Neutrophil (primary cell): ENCODE results near the gene TGFBR3L.

Source experiments
- H3K27ac ChIP-seq: fragments of 200-600 bp; sonication (generic); 2 replicates; pipeline ENCODE4 v1.5.1; 2016; ENCODE audit warnings: mild to moderate bottlenecking, moderate library complexity
- H3K27me3 ChIP-seq: fragments of 200-600 bp; sonication (generic); 2 replicates; pipeline ENCODE4 v1.6.0; 2016; ENCODE audit warnings: mild to moderate bottlenecking
- H3K36me3 ChIP-seq: fragments of 200-600 bp; sonication (generic); 2 replicates; pipeline ENCODE4 v1.5.1; 2017
- H3K4me1 ChIP-seq, 2 experiments: fragments of 200-600 bp in 1 of 2; sonication (generic) in 1 of 2; 1 replicate in 1 of 2; 2 replicates in 1 of 2; pipeline versions ENCODE4 v1.5.1 to v1.6.1; 2013 to 2016; ENCODE audit warnings: low read depth in 1 of 2, low read length in 1 of 2, mild to moderate bottlenecking in 1 of 2, moderate library complexity in 1 of 2; ENCODE audit not compliant: control insufficient read depth in 1 of 2, insufficient read depth in 1 of 2
- H3K4me3 ChIP-seq, 2 experiments: fragments of 200-600 bp in 1 of 2; sonication (generic) in 1 of 2; 1 replicate in 1 of 2; 2 replicates in 1 of 2; pipeline ENCODE4 v1.5.1; 2013 to 2016; ENCODE audit warnings: low read depth in 1 of 2, low read length in 1 of 2, mild to moderate bottlenecking in 1 of 2, moderate library complexity in 1 of 2
- H3K9me3 ChIP-seq: fragments of 200-600 bp; sonication (generic); 2 replicates; pipeline ENCODE4 v1.5.1; 2016
- TF ChIP-seq, protein P1 (sequence below): fragments of 200-600 bp; sonication (generic); IDR thresholded peaks from 2 replicates; pipeline ENCODE4 v1.5.1; 2016; ENCODE audit warnings: antibody characterized with exemption

The TGFBR3L gene

DNA sequence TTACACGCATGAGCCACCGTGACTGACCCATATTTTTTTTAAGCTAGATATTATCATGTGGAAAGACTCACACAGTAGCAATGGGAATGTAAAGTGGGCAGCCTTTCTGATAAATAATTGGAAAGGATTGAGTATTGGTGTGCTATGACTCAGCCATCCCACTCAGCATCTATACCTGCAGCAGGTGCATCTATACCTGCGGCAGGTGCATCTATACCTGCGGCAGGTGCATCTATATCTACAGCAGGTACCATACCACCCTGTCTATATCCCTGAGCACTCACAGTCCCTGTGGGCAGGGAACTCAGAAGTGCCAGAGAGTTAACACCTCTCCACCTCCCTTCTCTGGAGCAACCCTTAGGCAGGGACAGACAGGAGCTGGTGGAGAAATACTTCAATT, 31.5 kb upstream of the TGFBR3L start:
- H3K4me3 ChIP-seq: no peak overlapping the region

DNA sequence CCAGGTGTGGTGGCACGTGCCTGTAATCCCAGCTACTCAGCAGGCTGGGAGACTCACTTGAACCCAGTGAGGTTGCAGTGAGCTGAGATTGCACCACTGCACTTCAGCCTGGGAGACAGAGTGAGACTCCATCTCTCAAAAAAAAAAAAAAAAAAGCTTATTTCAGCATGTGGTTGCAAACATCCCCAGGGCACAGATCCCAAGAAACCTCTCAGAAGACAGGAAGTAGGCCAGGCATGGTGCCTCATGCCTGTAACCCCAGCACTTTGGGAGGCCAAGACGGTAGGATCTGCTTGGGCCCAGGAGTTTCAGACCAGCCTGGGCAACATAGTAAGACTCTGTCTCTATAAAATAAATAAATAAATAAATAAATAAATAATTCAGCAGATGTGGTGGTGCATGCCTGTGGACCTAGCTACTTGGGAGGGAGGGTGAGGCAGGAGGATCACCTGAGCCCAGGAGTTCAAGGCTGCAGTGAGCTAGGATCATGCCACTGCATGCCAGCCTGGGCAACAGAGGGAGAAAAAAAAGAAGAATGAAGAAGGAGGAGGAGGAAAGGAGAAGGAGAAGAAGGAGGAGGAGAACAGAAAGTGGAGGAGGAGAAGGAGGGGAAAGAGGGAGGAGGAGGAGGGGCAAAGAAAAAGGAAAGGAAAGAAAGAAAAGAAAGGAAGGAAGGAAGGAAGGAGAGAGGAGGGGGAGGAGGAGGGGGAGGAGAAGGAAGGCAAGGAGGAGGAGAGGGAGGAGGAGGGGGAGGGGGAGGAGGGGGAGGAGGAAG, 30.6 kb upstream of the TGFBR3L start:
- Histone ChIP-seq H3K36me3 (no peaks in the 10 kb centered on the region), H3K27ac (no peak overlapping the region)
- TF ChIP-seq, protein P1, sequence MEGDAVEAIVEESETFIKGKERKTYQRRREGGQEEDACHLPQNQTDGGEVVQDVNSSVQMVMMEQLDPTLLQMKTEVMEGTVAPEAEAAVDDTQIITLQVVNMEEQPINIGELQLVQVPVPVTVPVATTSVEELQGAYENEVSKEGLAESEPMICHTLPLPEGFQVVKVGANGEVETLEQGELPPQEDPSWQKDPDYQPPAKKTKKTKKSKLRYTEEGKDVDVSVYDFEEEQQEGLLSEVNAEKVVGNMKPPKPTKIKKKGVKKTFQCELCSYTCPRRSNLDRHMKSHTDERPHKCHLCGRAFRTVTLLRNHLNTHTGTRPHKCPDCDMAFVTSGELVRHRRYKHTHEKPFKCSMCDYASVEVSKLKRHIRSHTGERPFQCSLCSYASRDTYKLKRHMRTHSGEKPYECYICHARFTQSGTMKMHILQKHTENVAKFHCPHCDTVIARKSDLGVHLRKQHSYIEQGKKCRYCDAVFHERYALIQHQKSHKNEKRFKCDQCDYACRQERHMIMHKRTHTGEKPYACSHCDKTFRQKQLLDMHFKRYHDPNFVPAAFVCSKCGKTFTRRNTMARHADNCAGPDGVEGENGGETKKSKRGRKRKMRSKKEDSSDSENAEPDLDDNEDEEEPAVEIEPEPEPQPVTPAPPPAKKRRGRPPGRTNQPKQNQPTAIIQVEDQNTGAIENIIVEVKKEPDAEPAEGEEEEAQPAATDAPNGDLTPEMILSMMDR: no peak

More for the DNA sequence above, 31.5 kb upstream of the TGFBR3L start:
- Histone ChIP-seq H3K9me3 (no peaks in the 10 kb centered on the region), H3K27ac (no peak overlapping the region), H3K4me1 (peaks cover 0 to under 1% of the 10 kb centered on the region in 2 experiments), H3K27me3 (peaks cover 38% of the 10 kb centered on the region), H3K36me3 (no peaks in the 10 kb centered on the region)
- TF ChIP-seq, protein P1: no peak

DNA sequence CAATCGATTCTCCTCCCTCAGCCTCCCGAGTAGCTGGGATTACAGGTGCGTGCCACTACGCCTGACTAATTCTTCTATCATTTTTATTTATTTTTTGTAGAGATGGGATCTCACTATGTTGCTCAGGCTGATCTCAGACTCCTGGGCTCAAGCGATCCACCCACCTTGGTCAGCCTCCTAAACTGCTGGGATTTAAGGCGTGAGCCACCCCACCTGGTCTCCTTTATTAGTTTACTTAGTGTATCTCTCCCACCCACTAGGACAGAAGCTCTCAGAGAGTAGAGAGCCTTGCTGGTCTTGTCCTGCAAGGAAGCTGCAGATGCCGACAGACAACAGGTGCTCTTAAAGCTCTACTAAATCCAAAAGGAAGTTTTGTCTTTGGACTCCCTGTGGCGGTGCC, 28.8 kb upstream of the TGFBR3L start:
- TF ChIP-seq, protein P1: no peak
- Histone ChIP-seq H3K4me1 (peaks cover 0 to 3% of the 10 kb centered on the region in 2 experiments), H3K27ac (no peak overlapping the region), H3K9me3 (no peaks in the 10 kb centered on the region), H3K4me3 (no peak overlapping the region), H3K36me3 (no peaks in the 10 kb centered on the region), H3K27me3 (peaks cover 62% of the 10 kb centered on the region)

More for the DNA sequence above, 30.6 kb upstream of the TGFBR3L start:
- H3K4me1 ChIP-seq: peaks cover 0 to 3% of the 10 kb centered on the region in 2 experiments
- peaks cover 46% of the 10 kb centered on the region for H3K27me3 ChIP-seq
- H3K9me3 ChIP-seq: no peaks in the 10 kb centered on the region
- H3K4me3 ChIP-seq: no peak overlapping the region

DNA sequence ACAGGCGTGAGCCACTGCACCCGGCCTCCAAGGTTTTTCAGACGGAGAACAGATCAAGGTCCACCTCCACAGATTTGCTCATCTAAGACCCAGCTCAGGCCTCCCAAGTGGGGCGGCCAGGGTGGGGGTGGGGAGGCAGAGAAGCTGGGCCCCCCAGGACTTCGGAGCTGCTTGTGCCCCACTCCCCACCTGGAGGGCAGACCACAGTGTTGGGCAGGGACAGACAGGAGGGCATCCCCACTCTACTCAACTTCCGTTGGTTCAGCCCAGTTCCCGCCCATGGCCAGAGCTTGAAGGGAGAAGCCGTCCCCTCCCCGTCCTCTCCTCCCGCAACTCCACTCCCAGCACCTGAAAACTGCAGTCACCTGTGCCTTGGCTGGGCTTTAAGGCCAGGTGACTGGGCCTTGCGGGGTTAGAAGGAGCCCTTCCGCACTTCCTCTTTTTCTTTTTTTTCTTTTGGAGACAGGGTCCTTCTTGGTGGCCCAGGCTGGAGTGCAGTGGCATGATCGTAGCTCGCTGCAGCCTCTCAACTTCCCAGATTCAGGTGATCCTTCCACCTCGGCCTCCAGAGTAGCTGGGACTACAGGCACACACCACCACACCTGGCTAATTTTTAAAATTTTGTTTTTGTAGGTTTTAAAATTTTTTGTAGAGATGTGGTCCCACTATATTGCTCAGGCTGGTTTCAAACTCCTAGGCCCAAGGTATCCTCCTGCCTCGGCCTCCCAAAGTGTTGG, 27.1 kb upstream of the TGFBR3L start:
- H3K27me3 ChIP-seq: peaks cover 69% of the 10 kb centered on the region
- no peaks in the 10 kb centered on the region for H3K36me3 ChIP-seq
- TF ChIP-seq, protein P1: no peak
- peaks cover 0 to 3% of the 10 kb centered on the region in 2 experiments for H3K4me1 ChIP-seq
- no peak overlapping the region for H3K27ac ChIP-seq
- no peaks in the 10 kb centered on the region for H3K9me3 ChIP-seq
- H3K4me3 ChIP-seq: no peak overlapping the region

DNA sequence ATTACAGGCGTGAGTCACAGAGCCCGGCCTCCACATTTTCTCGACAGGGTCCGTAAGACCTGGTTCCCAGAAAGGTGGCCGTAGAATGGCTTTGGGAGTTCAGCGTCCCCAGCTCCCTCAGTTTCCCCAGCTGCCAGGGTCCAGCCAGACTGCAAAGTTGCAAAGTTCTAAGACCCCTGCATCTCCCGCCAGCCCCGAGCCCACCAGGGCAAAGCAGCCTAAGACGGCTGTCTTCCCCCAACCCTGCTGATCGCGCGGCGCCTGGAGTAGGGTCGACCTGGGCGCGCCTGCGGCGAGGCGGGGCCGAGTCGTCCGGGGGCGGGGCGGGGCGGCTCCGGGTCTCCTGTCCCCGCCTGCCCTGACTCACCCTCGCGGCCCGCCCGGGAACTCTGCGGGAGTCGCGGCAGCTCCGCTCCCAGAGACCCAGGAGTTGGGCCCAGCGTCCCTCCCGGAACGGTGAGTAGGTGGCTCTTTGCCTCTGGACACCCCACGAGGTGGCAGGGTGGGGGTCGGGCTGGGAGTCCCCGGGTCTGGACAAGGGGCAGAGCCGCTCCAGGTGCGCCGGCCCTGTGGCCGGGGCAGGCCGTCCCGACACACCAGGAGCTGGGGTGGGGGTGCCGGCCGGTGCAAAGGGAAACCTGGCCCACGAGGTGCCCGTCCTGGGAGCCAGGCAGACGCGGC, 26.3 kb upstream of the TGFBR3L start, which contains the start of gene LRRC8E:
Gene LRRC8E (plus strand): TSS at position 366 of the 681 bp plus-strand sequence. CDS start 7,094 bp downstream, outside the sequence.
- Histone ChIP-seq H3K9me3 (no peaks in the 10 kb centered on the region), H3K27ac (no peak within 1 kb of the TSS)

More for the DNA sequence above, 26.3 kb upstream of the TGFBR3L start, which contains the start of gene LRRC8E:
- Histone ChIP-seq H3K27me3 (peaks cover 76% of the 10 kb centered on the region), H3K4me1 (peaks cover 0 to 3% of the 10 kb centered on the region in 2 experiments), H3K4me3 (no peak within 1 kb of the TSS), H3K36me3 (no peaks in the 10 kb centered on the region)
- TF ChIP-seq, protein P1: no peak
